Stimulated activated CD4-positive, alpha-beta T cell treated with anti-CD3 and anti-CD28 coated beads, Interleukin-12 subunit alpha, Interleukin-12 subunit beta, amount 100 ng/mL, for 24 hours (primary cell): ENCODE data around the gene ACOXL.

Experiments
- DNase-seq, 2 experiments: peaks; one replicate each; pipeline ENCODE4 v3.0.0-alpha.2; 2020; ENCODE audit warnings: low read depth in 2 of 2

The ACOXL gene

GRCh38 chr2:110828330-110828729 is 96.0 kb downstream of the ACOXL start:
- DNase-seq: no peak

- DNase-seq: no peak
These were observed 97.2 kb downstream of the ACOXL start for GRCh38 chr2:110829413-110830146.

GRCh38 chr2:110832740-110833139 is 100.4 kb downstream of the ACOXL start:
- DNase-seq: no peak

- no peak for DNase-seq
These were observed 101.9 kb downstream of the ACOXL start for GRCh38 chr2:110834134-110834827.

- no peak for DNase-seq
These were observed 104.3 kb downstream of the ACOXL start for GRCh38 chr2:110836671-110837070.

- DNase-seq: no peak
These were observed 105.4 kb downstream of the ACOXL start for GRCh38 chr2:110837446-110838409.

GRCh38 chr2:110838657-110839384 is 106.4 kb downstream of the ACOXL start:
- no peak for DNase-seq

GRCh38 chr2:110840508-110840907 is 108.1 kb downstream of the ACOXL start:
- DNase-seq: no peak

GRCh38 chr2:110842048-110842447 is 109.7 kb downstream of the ACOXL start:
- no peak for DNase-seq

- no peak for DNase-seq
These were observed 111.1 kb downstream of the ACOXL start for GRCh38 chr2:110843496-110843895.

- DNase-seq: no peak
These were observed 111.7 kb downstream of the ACOXL start for GRCh38 chr2:110843959-110844510.

GRCh38 chr2:110847651-110848050 is 115.3 kb downstream of the ACOXL start:
- DNase-seq: no peak

GRCh38 chr2:110848071-110848470 is 115.7 kb downstream of the ACOXL start:
- DNase-seq: no peak

GRCh38 chr2:110848519-110849030 is 116.2 kb downstream of the ACOXL start:
- DNase-seq: no peak

- no peak for DNase-seq
These were observed 119.2 kb downstream of the ACOXL start for GRCh38 chr2:110851531-110851930.

GRCh38 chr2:110852051-110852450 is 119.7 kb downstream of the ACOXL start:
- DNase-seq: no peak

GRCh38 chr2:110852541-110853263 is 120.3 kb downstream of the ACOXL start:
- no peak for DNase-seq

- peak in 1 of 2 experiments; percentile 50 for DNase-seq
These were observed 121.1 kb downstream of the ACOXL start for GRCh38 chr2:110853516-110853915.

GRCh38 chr2:110853948-110854347 is 121.6 kb downstream of the ACOXL start:
- no peak for DNase-seq

GRCh38 chr2:110854355-110855081 is 122.1 kb downstream of the ACOXL start:
- no peak for DNase-seq
